ENCODE data around the gene SGCG.

Gene SGCG

DNA sequence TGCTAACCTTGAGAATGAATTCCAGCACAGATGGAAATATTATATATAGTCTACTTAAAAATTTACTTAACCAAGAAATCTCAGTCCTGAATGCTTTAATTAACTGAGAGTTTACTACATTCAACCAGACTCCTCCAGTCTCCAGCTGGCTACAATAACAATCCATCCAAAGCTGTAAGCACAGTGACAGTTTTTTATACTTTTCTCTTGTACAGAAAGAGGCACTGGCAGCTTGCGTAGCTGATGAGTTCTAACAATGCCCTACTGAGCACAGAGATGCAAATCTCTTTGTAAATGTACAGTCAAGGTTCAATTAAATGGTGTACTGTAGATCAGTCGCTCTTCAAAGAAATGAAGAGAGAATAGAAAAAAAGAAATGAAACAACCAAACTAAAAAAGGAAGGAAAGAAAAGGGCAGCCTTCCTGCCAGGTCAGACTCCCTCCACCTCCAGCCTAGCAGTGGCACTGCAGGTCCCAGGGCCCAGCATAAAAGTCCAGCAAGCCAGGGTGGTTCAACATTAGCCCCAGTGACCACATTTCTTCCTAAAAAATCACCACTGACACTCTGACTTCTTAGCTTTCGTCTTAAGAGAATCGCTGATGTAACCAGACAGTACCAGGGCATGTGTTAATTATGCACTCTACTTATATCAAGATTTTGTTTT lies 164.3 kb downstream of the SGCG start:
- DNase-seq = no peak

DNA sequence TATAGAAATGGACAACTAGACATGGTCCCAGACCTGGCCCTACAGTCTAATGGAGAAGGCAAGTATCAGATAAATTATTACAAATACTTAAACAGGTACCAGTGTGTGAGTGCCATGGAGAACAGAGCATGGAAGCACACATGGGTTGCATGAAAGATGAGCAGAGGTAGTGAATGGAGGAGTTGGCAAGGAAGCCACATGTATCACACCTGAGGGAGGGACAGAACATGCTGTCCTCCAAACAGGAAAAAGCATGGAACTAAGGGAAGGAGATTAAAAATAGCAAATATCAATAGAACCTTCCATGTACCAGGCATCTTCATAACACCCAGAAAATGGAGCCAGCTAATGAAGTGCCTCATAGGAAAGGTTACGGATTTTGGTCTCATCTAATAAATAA lies 166.8 kb downstream of the SGCG start:
- DNase-seq = no peak

DNA sequence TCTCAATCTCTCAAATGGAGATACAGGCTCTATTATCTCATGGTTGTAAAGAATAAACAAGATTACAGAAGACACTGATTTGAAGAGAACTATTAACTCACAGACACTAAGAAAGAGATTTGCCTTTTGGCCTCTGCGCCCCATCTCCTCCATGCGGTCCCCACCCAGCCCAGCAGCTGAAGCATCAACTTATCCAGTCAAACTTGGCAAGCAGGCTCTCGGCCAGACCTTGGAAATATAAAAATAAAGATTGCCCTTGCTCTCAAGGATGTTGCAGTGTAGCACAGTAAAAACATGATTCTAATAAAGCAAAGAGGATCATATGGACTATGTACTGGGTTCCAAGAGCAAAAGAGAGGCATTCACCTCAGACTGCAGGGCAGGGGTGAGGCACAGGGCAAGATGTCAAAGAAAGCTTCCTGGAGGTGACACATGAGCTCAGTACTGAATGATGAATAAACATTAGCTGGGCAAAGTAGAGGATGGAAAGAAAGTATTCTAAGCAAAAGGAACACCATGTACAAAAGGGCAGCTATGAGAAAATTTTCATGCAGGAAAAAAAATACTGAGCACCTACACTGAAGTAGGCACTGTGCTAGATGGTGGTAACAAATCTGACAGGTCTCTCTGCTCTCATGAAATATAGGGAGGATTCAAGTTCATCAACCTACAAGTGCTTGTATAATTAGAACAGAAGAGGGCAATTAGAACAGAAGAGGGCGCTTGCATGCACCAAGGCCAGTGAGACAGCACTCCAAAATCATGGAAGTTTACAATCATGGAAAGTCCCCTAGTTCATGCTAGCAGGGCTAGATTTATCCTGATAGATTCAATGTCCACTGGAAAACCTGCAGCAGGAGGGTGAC lies 167.7 kb downstream of the SGCG start:
- DNase-seq = no peak

GRCh38 chr13:23349161-23349897 lies 168.6 kb downstream of the SGCG start:
- DNase-seq = no peak

DNA sequence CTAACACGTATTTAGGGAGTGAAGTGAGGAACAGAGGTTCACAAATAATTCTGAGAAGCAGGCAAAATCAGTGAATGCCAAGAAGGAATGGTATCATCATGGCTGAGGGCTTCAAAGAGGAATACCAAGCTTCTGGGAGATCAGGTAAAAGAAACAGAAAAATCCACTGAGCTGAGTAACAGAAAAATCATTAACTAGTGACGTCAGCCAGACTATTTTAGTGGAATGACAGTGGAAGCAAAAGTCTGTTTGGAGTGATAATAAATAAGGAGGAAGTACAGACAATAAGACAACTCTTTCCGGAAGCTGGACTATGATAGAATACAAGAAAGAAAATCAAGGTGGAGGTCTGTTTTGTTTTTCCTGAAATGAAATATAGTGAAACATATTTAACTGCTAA lies 169.2 kb downstream of the SGCG start:
- DNase-seq = no peak

GRCh38 chr13:23352161-23352560 lies 171.4 kb downstream of the SGCG start:
- DNase-seq = no peak

GRCh38 chr13:23354520-23354919 lies 173.7 kb downstream of the SGCG start:
- no peak for DNase-seq

DNA sequence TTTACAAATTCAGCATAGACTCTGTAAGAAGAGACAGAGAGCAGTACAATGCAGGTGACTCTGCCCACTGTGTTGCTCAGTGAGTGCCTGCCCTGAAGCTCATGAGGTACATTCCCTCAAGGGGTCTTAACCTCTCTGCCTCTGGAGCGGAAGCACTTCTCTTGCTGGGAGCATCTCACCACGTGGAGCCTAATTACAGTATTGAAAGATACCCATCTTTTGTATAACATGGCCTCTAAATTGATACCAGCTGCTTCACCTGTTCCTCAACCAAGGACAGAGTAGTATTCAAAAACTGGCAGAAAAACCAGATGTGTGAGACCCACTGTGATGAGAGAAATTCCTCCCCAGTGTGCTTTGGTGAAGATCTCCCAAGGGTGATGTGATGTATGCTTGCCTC lies 175.6 kb downstream of the SGCG start:
- no peak for DNase-seq

DNA sequence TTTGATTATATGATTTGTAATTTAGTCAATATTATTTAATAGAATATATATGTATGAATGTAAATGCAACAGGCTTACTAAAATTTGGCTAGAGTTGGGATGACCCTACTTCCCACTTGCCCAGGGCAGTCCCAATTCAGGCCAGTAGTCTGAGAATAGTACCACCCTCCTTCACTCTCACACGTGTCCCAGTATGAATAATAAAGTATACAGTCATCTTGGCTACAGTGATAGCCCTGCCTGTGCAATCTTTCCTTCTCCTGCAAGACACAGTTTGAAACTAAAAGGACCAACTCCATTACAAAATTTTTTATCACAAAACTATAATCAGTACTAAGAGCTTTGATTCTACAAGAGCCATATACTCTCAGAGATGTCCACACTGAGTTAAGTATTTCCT lies 176.6 kb downstream of the SGCG start:
- no peak for DNase-seq

DNA sequence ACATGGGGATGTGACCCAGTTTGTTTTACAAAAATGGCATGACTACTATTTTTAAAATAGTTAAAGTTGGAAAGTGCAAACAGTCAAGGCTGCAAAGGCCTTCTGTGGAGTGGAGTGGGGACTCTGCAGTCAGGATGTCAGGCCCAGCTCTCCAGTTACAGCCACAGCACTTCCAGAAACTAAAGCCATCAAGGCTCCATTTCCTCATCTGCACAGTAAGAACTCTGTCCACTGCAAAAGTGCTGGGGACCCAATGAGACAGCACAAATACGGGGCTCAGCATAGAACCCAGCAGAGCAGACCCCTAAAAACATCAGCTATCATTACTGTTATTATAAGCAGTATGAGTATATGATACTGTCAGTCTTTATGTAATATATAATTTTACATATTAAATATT lies 179.1 kb downstream of the SGCG start:
- no peak for DNase-seq

GRCh38 chr13:23365652-23366051 lies 184.9 kb downstream of the SGCG start:
- no peak for DNase-seq

- no peak for DNase-seq
These were observed 187.1 kb downstream of the SGCG start for GRCh38 chr13:23367907-23368306.

DNA sequence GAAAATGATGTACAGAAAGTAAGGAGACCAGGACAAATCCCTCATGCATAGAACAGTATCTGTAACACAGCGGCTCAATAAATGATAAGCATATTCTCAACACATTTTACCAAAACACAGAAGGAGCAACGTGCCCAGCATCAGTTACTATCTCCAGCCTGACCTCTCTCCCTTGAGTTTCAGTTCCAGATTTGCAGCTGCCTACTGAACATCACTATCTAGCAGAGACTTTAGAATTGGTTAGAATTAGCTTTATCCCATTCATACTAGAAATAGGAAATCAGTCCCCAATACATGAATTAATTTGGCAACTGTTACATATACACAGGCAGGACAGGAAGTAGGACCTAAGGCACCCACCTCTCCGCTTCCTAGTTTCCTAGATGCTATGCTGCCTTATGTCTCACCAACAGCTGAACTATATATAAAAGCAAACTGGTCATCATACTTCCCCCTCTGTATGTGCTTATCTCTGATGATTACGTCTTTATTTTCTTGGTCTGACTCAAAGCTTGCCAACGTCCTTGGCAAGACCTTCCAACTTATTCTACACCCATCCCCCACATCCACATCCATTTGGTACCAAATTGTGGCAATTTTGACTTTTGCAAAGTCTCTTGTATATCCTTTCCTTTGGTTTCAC lies 191.6 kb downstream of the SGCG start:
- DNase-seq = no peak
